Measurements from ENCODE around the gene ABCB6.

GRCh38 chr2:219252570-219252899 is 33.8 kb upstream of the ABCB6 start:
- TF ChIP-seq YY1 (IDR thresholded peaks at IDR 0.05; ENCODE audit: insufficient read depth, insufficient read length): no peak
- no peak for TF ChIP-seq ZNF274 (IDR thresholded peaks at IDR 0.05; ENCODE audit: low read depth, low read length)
- TF ChIP-seq SUZ12 (IDR thresholded peaks at IDR 0.05; ENCODE audit: extremely low read depth, insufficient read depth, insufficient read length): no peak
